Measurements from ENCODE around the gene KLHL3.

- TF ChIP-seq FOXM1 (IDR thresholded peaks at IDR 0.05; ENCODE audit: low read depth) (no peak), SMC3 (IDR thresholded peaks at IDR 0.05; ENCODE audit: low read depth, low read length) (no peak), CTCF (IDR thresholded peaks at IDR 0.05) (no peak), NFIC (IDR thresholded peaks at IDR 0.05; ENCODE audit: borderline replicate concordance) (no peak), CHD2 (IDR thresholded peaks at IDR 0.05; ENCODE audit: low read length, partially characterized antibody) (no peak), JUND (IDR thresholded peaks at IDR 0.05) (no peak), POLR2AphosphoS5 (IDR thresholded peaks at IDR 0.05; ENCODE audit: low read depth, low read length) (no peak), TAF1 (IDR thresholded peaks at IDR 0.05; ENCODE audit: borderline replicate concordance, low read depth, low read length) (no peak)
- TF ChIP-seq, protein P1, sequence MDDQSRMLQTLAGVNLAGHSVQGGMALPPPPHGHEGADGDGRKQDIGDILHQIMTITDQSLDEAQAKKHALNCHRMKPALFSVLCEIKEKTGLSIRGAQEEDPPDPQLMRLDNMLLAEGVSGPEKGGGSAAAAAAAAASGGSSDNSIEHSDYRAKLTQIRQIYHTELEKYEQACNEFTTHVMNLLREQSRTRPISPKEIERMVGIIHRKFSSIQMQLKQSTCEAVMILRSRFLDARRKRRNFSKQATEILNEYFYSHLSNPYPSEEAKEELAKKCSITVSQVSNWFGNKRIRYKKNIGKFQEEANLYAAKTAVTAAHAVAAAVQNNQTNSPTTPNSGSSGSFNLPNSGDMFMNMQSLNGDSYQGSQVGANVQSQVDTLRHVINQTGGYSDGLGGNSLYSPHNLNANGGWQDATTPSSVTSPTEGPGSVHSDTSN (IDR thresholded peaks at IDR 0.05): no peak
Measured at GRCh38 chr5:137638841-137639240, 97.0 kb downstream of the KLHL3 start.
